Activated CD4-positive, alpha-beta memory T cell treated with anti-CD3 and anti-CD28 coated beads for 36 hours (primary cell): ENCODE data around the gene HBS1L. TPM values are rescaled to one million over a fixed set of nuclear protein-coding genes. Genes with fewer than 3 reads are reported as not detected.

Experiments
- CTCF ChIA-PET: fragments of 350-600 bp; sonication (Branson Sonifier 250); formaldehyde crosslinking; loops from one replicate; lab custom pipeline; 2021; ENCODE audit warnings: antibody characterized with exemption, inconsistent platforms; lab: Charles Lee
- POLR2A ChIA-PET: fragments of 350-600 bp; sonication (Branson Sonifier 250); formaldehyde crosslinking; loops from one replicate; lab custom pipeline; 2021; ENCODE audit warnings: antibody characterized with exemption; lab: Charles Lee
- DNase-seq: peaks from one replicate; pipeline ENCODE4 v3.0.0-alpha.2; 2020
- H3K27ac Mint-ChIP-seq: one replicate; pipeline ENCODE4 v1.8.0; 2021; ENCODE audit warnings: mixed read lengths
- H3K27me3 Mint-ChIP-seq: one replicate; pipeline ENCODE4 v1.8.0; 2021; ENCODE audit warnings: mixed read lengths
- H3K36me3 Mint-ChIP-seq: one replicate; pipeline ENCODE4 v1.8.0; 2021; ENCODE audit warnings: mixed read lengths
- H3K4me1 Mint-ChIP-seq: one replicate; pipeline ENCODE4 v1.8.0; 2021; ENCODE audit warnings: low read depth, mixed read lengths
- H3K4me3 Mint-ChIP-seq: one replicate; pipeline ENCODE4 v1.8.0; 2021; ENCODE audit warnings: mild to moderate bottlenecking, mixed read lengths
- H3K9me3 Mint-ChIP-seq: one replicate; pipeline ENCODE4 v1.8.0; 2021; ENCODE audit warnings: mixed read lengths
- intact Hi-C: fragments of 100-400 bp; cut with micrococcal nuclease; formaldehyde crosslinking; loops from one replicate; pipeline ENCODE4 v1.15.1; 2023
- total RNA-seq, 2 experiments: library from RNA; stranded (reverse); gene quantifications; one replicate each; pipeline ENCODE4 v1.2.3, GENCODE V29; 2021

The HBS1L gene
- total RNA-seq, 2 experiments from 2014 or later: 117 to 123 TPM

GRCh38 chr6:134964451-134965203, 90.0 kb downstream of the HBS1L start:
- Mint-ChIP-seq H3K27me3 (no peaks in the 10 kb centered on the region), H3K4me3 (no peak overlapping the region), H3K27ac (no peak overlapping the region), H3K9me3 (no peaks in the 10 kb centered on the region), H3K36me3 (peaks cover 49% of the 10 kb centered on the region), H3K4me1 (no peaks in the 10 kb centered on the region)
- POLR2A ChIA-PET: no interaction called here
- DNase-seq: no peak
- CTCF ChIA-PET: interaction anchor here (1.4 kb wide), 1 partner anchor 24 kb away, joined by 8 read pairs; no protein-coding TSS in a partner anchor
- intact Hi-C loops: no loop called here

- H3K27me3 Mint-ChIP-seq: no peaks in the 10 kb centered on the region
- intact Hi-C loops: no loop called here
- peaks cover 53% of the 10 kb centered on the region for H3K36me3 Mint-ChIP-seq
- H3K27ac Mint-ChIP-seq: no peak overlapping the region
- no peak overlapping the region for H3K4me3 Mint-ChIP-seq
- H3K9me3 Mint-ChIP-seq: no peaks in the 10 kb centered on the region
- DNase-seq: no peak
- CTCF ChIA-PET: no interaction called here
- POLR2A ChIA-PET: interaction anchor here (0.5 kb wide), 1 partner anchor 15 kb away, joined by 3 read pairs; no protein-coding TSS in a partner anchor
- H3K4me1 Mint-ChIP-seq: no peaks in the 10 kb centered on the region
These were observed 92.2 kb downstream of the HBS1L start for GRCh38 chr6:134962421-134962820.

- no peak for DNase-seq
- no peak overlapping the region for H3K4me3 Mint-ChIP-seq
- ChIA-PET POLR2A (no interaction called here), CTCF (interaction anchor here (1.8 kb wide), 1 partner anchor 21 kb away, joined by 7 read pairs; no protein-coding TSS in a partner anchor)
- no peaks in the 10 kb centered on the region for H3K27me3 Mint-ChIP-seq
- peaks cover 52% of the 10 kb centered on the region for H3K36me3 Mint-ChIP-seq
- H3K4me1 Mint-ChIP-seq: peaks cover 9% of the 10 kb centered on the region
- H3K27ac Mint-ChIP-seq: no peak overlapping the region
- intact Hi-C loops: no loop called here
- no peaks in the 10 kb centered on the region for H3K9me3 Mint-ChIP-seq
These were observed 93.3 kb downstream of the HBS1L start for GRCh38 chr6:134961366-134961765.

- Mint-ChIP-seq H3K27me3 (no peaks in the 10 kb centered on the region), H3K9me3 (no peaks in the 10 kb centered on the region), H3K4me3 (no peak overlapping the region), H3K36me3 (peaks cover 41% of the 10 kb centered on the region), H3K27ac (no peak overlapping the region), H3K4me1 (peaks cover 16% of the 10 kb centered on the region)
- no peak for DNase-seq
- CTCF ChIA-PET: interaction anchor here (0.6 to 1.8 kb wide), 4 partner anchors 9 to 687 kb away, joined by 3 to 7 read pairs (median 3); no protein-coding TSS in a partner anchor
- POLR2A ChIA-PET: no interaction called here
- intact Hi-C loops: no loop called here
These were observed 95.0 kb downstream of the HBS1L start for GRCh38 chr6:134959603-134960002.

GRCh38 chr6:134956676-134957075, 97.9 kb downstream of the HBS1L start:
- H3K27ac Mint-ChIP-seq: no peak overlapping the region
- peaks cover 21% of the 10 kb centered on the region for H3K36me3 Mint-ChIP-seq
- ChIA-PET CTCF (interaction anchor here (1.1 kb wide), 1 partner anchor 16 kb away, joined by 6 read pairs; no protein-coding TSS in a partner anchor), POLR2A (interaction anchor here (0.5 kb wide), 1 partner anchor 55 kb away, joined by 3 read pairs; no protein-coding TSS in a partner anchor)
- intact Hi-C loops: loop anchor here (1.0 kb wide), 1 partner anchor 23 kb away; no protein-coding TSS in a partner anchor
- H3K9me3 Mint-ChIP-seq: no peaks in the 10 kb centered on the region
- peaks cover 16% of the 10 kb centered on the region for H3K4me1 Mint-ChIP-seq
- no peak overlapping the region for H3K4me3 Mint-ChIP-seq
- no peaks in the 10 kb centered on the region for H3K27me3 Mint-ChIP-seq
- DNase-seq: no peak

GRCh38 chr6:134956032-134956431, 98.6 kb downstream of the HBS1L start:
- DNase-seq: no peak
- H3K9me3 Mint-ChIP-seq: no peaks in the 10 kb centered on the region
- H3K27ac Mint-ChIP-seq: no peak overlapping the region
- peaks cover 15% of the 10 kb centered on the region for H3K36me3 Mint-ChIP-seq
- ChIA-PET POLR2A (no interaction called here), CTCF (interaction anchor here (1.1 kb wide), 1 partner anchor 16 kb away, joined by 6 read pairs; no protein-coding TSS in a partner anchor)
- H3K4me3 Mint-ChIP-seq: no peak overlapping the region
- H3K4me1 Mint-ChIP-seq: peaks cover 16% of the 10 kb centered on the region
- H3K27me3 Mint-ChIP-seq: no peaks in the 10 kb centered on the region
- intact Hi-C loops: loop anchor here (1.0 kb wide), 1 partner anchor 23 kb away; no protein-coding TSS in a partner anchor

GRCh38 chr6:134954272-134955000, 100.2 kb downstream of the HBS1L start:
- ChIA-PET CTCF (interaction anchor here (0.6 to 5.5 kb wide), 2 partner anchors 14 to 551 kb away, joined by 3 to 23 read pairs; no protein-coding TSS in a partner anchor), POLR2A (no interaction called here)
- H3K4me3 Mint-ChIP-seq: no peak overlapping the region
- peaks cover 16% of the 10 kb centered on the region for H3K4me1 Mint-ChIP-seq
- peaks cover 8% of the 10 kb centered on the region for H3K36me3 Mint-ChIP-seq
- no peaks in the 10 kb centered on the region for H3K9me3 Mint-ChIP-seq
- no peaks in the 10 kb centered on the region for H3K27me3 Mint-ChIP-seq
- no peak overlapping the region for H3K27ac Mint-ChIP-seq
- intact Hi-C loops: no loop called here
- no peak for DNase-seq

- DNase-seq: no peak
- H3K27me3 Mint-ChIP-seq: no peaks in the 10 kb centered on the region
- H3K9me3 Mint-ChIP-seq: no peaks in the 10 kb centered on the region
- intact Hi-C loops: no loop called here
- no peak overlapping the region for H3K4me3 Mint-ChIP-seq
- H3K4me1 Mint-ChIP-seq: peaks cover 10% of the 10 kb centered on the region
- ChIA-PET CTCF (interaction anchor here (5.5 kb wide), 1 partner anchor 11 kb away, joined by 23 read pairs; no protein-coding TSS in a partner anchor), POLR2A (no interaction called here)
- no peaks in the 10 kb centered on the region for H3K36me3 Mint-ChIP-seq
- H3K27ac Mint-ChIP-seq: no peak overlapping the region
These were observed 102.9 kb downstream of the HBS1L start for GRCh38 chr6:134951494-134952263.

- Mint-ChIP-seq H3K4me1 (peaks cover 2% of the 10 kb centered on the region), H3K4me3 (no peak overlapping the region), H3K9me3 (no peaks in the 10 kb centered on the region), H3K27me3 (no peaks in the 10 kb centered on the region), H3K27ac (no peak overlapping the region), H3K36me3 (no peaks in the 10 kb centered on the region)
- no peak for DNase-seq
- ChIA-PET CTCF (interaction anchor here (5.5 kb wide), 1 partner anchor 10 kb away, joined by 23 read pairs; no protein-coding TSS in a partner anchor), POLR2A (no interaction called here)
- intact Hi-C loops: no loop called here
These were observed 104.1 kb downstream of the HBS1L start for GRCh38 chr6:134950482-134950881.

- no peaks in the 10 kb centered on the region for H3K27me3 Mint-ChIP-seq
- intact Hi-C loops: no loop called here
- ChIA-PET CTCF (interaction anchor here (5.5 kb wide), 1 partner anchor 10 kb away, joined by 23 read pairs; no protein-coding TSS in a partner anchor), POLR2A (no interaction called here)
- no peak for DNase-seq
- H3K4me3 Mint-ChIP-seq: no peak within 1 kb of the TSS
- no peaks in the 10 kb centered on the region for H3K4me1 Mint-ChIP-seq
- no peaks in the 10 kb centered on the region for H3K9me3 Mint-ChIP-seq
- no peak within 1 kb of the TSS for H3K27ac Mint-ChIP-seq
- H3K36me3 Mint-ChIP-seq: no peaks in the 10 kb centered on the region
These were observed 104.7 kb downstream of the HBS1L start, which contains the start of gene ALDH8A1 for GRCh38 chr6:134949927-134950326. ALDH8A1 (minus strand) TSS chr6:134950101; CDS start chr6:134950053, 48 bp downstream.

- no peaks in the 10 kb centered on the region for H3K36me3 Mint-ChIP-seq
- H3K9me3 Mint-ChIP-seq: no peaks in the 10 kb centered on the region
- no peak overlapping the region for H3K4me3 Mint-ChIP-seq
- ChIA-PET CTCF (no interaction called here), POLR2A (no interaction called here)
- intact Hi-C loops: no loop called here
- no peak for DNase-seq
- no peaks in the 10 kb centered on the region for H3K4me1 Mint-ChIP-seq
- no peak overlapping the region for H3K27ac Mint-ChIP-seq
- no peaks in the 10 kb centered on the region for H3K27me3 Mint-ChIP-seq
These were observed 105.9 kb downstream of the HBS1L start for GRCh38 chr6:134948691-134949090.
